ENCODE results near the gene AFF3. TPM values are rescaled to one million over a fixed set of nuclear protein-coding genes. Genes with fewer than 3 reads are reported as not detected.

Gene AFF3
- total and polyA plus RNA-seq, 2 of the 8 experiments (the other 6 are each of a cell fraction or from before 2014, with no cell fraction given), result 0.27 to 3.0 TPM

GRCh38 chr2:100135415-100135814 lies 7.0 kb downstream of the AFF3 start:
- no peak overlapping the region for H4K5ac ChIP-seq (ENCODE audit: insufficient read length, low read depth, low read length)
- no peaks in the 10 kb centered on the region for H4K20me1 ChIP-seq (replicated peaks in 1 of 2; ENCODE audit: control insufficient read depth in 1 of 2, insufficient read depth in 2 of 2, low read length in 2 of 2)
- CTCF ChIA-PET (ENCODE audit: partially characterized antibody), result interaction anchor here (1.1 kb wide), 1 partner anchor 110 kb away, joined by 4 read pairs; no protein-coding TSS in a partner anchor
- H2BK120ac ChIP-seq (replicated peaks; ENCODE audit: low read depth, low read length), result no peak overlapping the region
- H3K23ac ChIP-seq (ENCODE audit: insufficient read length), result no peak overlapping the region
- no peak overlapping the region for H2BK12ac ChIP-seq (ENCODE audit: low read depth, low read length)
- no peaks in the 10 kb centered on the region for H3K4me1 ChIP-seq (replicated peaks in 1 of 4; ENCODE audit: control insufficient read depth in 3 of 4, insufficient read depth in 4 of 4, low read length in 3 of 4)
- no peaks in the 10 kb centered on the region; a peak in 3 of 7 replicates for H3K27me3 ChIP-seq (replicated peaks in 1 of 4; ENCODE audit: control insufficient read depth in 3 of 4, extremely low read depth in 1 of 4, insufficient read depth in 3 of 4, low read length in 3 of 4)
- H2AFZ ChIP-seq (ENCODE audit: low read length), result no peak overlapping the region
- H2AK5ac ChIP-seq (ENCODE audit: low read depth, low read length), result no peak overlapping the region
- no peak overlapping the region for H3K4ac ChIP-seq (replicated peaks; ENCODE audit: insufficient read length, low read depth, low read length)
- no peaks in the 10 kb centered on the region for H3K36me3 ChIP-seq (ENCODE audit: control insufficient read depth in 2 of 4, insufficient read depth in 4 of 4, low read length in 3 of 4)
- POLR2A ChIA-PET (ENCODE audit: partially characterized antibody), result no interaction called here
- H3K27ac ChIP-seq (ENCODE audit: low read depth, low read length), result no peak overlapping the region
- no peak overlapping the region for H3K9ac ChIP-seq (replicated peaks in 1 of 4; ENCODE audit: extremely low read depth in 1 of 4, low read depth in 3 of 4, low read length in 3 of 4)
- H3K18ac ChIP-seq (ENCODE audit: extremely low read depth, low read length), result no peak overlapping the region
- no peaks in the 10 kb centered on the region for H3K79me2 ChIP-seq (ENCODE audit: control insufficient read depth in 1 of 2, insufficient read depth in 2 of 2, low read length in 2 of 2)
- TF ChIP-seq EGR1 (IDR thresholded peaks at IDR 0.05; ENCODE audit: borderline replicate concordance, low read depth, low read length), result no peak
- no peak for TF ChIP-seq CHD1 (IDR thresholded peaks at IDR 0.05; ENCODE audit: low read depth, low read length)
- no peak for TF ChIP-seq ATF3 (IDR thresholded peaks at IDR 0.05; ENCODE audit: insufficient read depth, low read depth, low read length)
- no peak for TF ChIP-seq RNF2 (IDR thresholded peaks at IDR 0.05; ENCODE audit: borderline replicate concordance, low read depth, low read length, missing control alignments, poor library complexity, severe bottlenecking)
- no peak for TF ChIP-seq SP4 (IDR thresholded peaks at IDR 0.05; ENCODE audit: low read length)
- no peak for TF ChIP-seq ATF2 (IDR thresholded peaks at IDR 0.05; ENCODE audit: low read length)
- no peak for TF ChIP-seq HDAC6 (IDR thresholded peaks at IDR 0.05; ENCODE audit: low read depth, low read length)
- H3K14ac ChIP-seq (ENCODE audit: insufficient read length), result no peak overlapping the region
- H3K4me2 ChIP-seq (ENCODE audit: insufficient read depth in 1 of 2, low read depth in 2 of 2, low read length in 2 of 2), result no peak overlapping the region
- no peak overlapping the region for H2BK20ac ChIP-seq (ENCODE audit: low read length)
- H4K91ac ChIP-seq (replicated peaks; ENCODE audit: insufficient read length, low read length), result no peak overlapping the region
- DNase-seq (ENCODE audit: low read depth in 1 of 2, low spot score in 2 of 2), result no peak
- no peak overlapping the region for H3K56ac ChIP-seq (replicated peaks; ENCODE audit: insufficient read length, low read depth, low read length)
- H2BK5ac ChIP-seq (ENCODE audit: low read depth, low read length), result no peak overlapping the region
- no peaks in the 10 kb centered on the region for H3K79me1 ChIP-seq (ENCODE audit: low read depth, low read length)
- no peaks in the 10 kb centered on the region for H3K23me2 ChIP-seq (ENCODE audit: low read depth, low read length)
- H4K8ac ChIP-seq (ENCODE audit: extremely low read depth, insufficient read depth, low read length), result no peak overlapping the region
- 81% methylated on average over 5 of the region's 5 CpGs; no CpG with 5 or more reads in 1 of the 2 experiments for WGBS, 2 experiments (ENCODE audit: extremely low coverage in 1 of 2, insufficient coverage in 1 of 2, insufficient read length in 1 of 2, insufficient replicate concordance in 2 of 2, low coverage in 1 of 2, low lambda C conversion rate in 2 of 2, missing lambda C conversion rate in 1 of 2)
- no peak overlapping the region for H3K4me3 ChIP-seq (ENCODE audit: extremely low read depth in 1 of 4, insufficient read depth in 2 of 4, low read depth in 3 of 4, low read length in 4 of 4)
- no peak overlapping the region for H2BK15ac ChIP-seq (ENCODE audit: low read length)
- no peak for FAIRE-seq
- no peaks in the 10 kb centered on the region for H3K9me3 ChIP-seq (ENCODE audit: insufficient read depth in 2 of 2, low read depth in 1 of 2, low read length in 1 of 2)
